HepG2 (cell line): ENCODE results near the gene TMEM14C. TPM values are rescaled to one million over a fixed set of nuclear protein-coding genes. Genes with fewer than 3 reads are reported as not detected.

ENCODE experiments used
- BHLHE40 ChIP-seq: IDR thresholded peaks from 2 replicates; pipeline ENCODE4 v1.6.1; 2011; ENCODE audit warnings: low read length, improper control_type of control experiment
- CHD2 ChIP-seq: IDR thresholded peaks from 2 replicates; pipeline ENCODE4 v1.6.1; 2011; ENCODE audit warnings: low read depth, low read length, improper control_type of control experiment
- FOSL1 ChIP-seq: sonication (generic); formaldehyde crosslinking; IDR thresholded peaks from 2 replicates; pipeline ENCODE4 v1.9.0; 2021; ENCODE audit warnings: missing genetic modification reagents, borderline replicate concordance
- JUNB ChIP-seq: sonication (generic); formaldehyde crosslinking; IDR thresholded peaks from 2 replicates; pipeline ENCODE4 v1.8.0; 2022; ENCODE audit warnings: missing genetic modification reagents, mild to moderate bottlenecking, borderline replicate concordance
- MED1 ChIP-seq: sonication (generic); formaldehyde crosslinking; IDR thresholded peaks from 2 replicates; pipeline ENCODE4 v1.4.0; 2020; ENCODE audit warnings: missing genetic modification reagents
- MTA3 ChIP-seq: sonication (generic); formaldehyde crosslinking; IDR thresholded peaks from 2 replicates; pipeline ENCODE4 v1.4.0; 2020; ENCODE audit warnings: missing genetic modification reagents
- NFATC3 ChIP-seq: sonication (generic); formaldehyde crosslinking; IDR thresholded peaks from 2 replicates; pipeline ENCODE4 v1.5.1; 2020; ENCODE audit warnings: mild to moderate bottlenecking, missing genetic modification reagents
- SAFB2 ChIP-seq: sonication (generic); formaldehyde crosslinking; IDR thresholded peaks from 2 replicates; pipeline ENCODE4 v1.5.1; 2020; ENCODE audit warnings: missing genetic modification reagents, low read depth, mild to moderate bottlenecking, borderline replicate concordance
- SNAPC5 ChIP-seq: sonication (generic); formaldehyde crosslinking; IDR thresholded peaks from 2 replicates; pipeline ENCODE4 v1.8.1; 2023; ENCODE audit warnings: mild to moderate bottlenecking, missing genetic modification reagents, borderline replicate concordance
- SP4 ChIP-seq: sonication (generic); formaldehyde crosslinking; IDR thresholded peaks from 2 replicates; pipeline ENCODE4 v1.8.1; 2023; ENCODE audit warnings: mild to moderate bottlenecking, missing genetic modification reagents
- TBX3 ChIP-seq: fragments of 450-650 bp; IDR thresholded peaks from 2 replicates; pipeline ENCODE4 v1.6.1; 2017; ENCODE audit warnings: antibody characterized with exemption, mild to moderate bottlenecking, inconsistent platforms, borderline replicate concordance
- TERF1 ChIP-seq: sonication (generic); formaldehyde crosslinking; IDR thresholded peaks from 2 replicates; pipeline ENCODE4 v1.8.0; 2022; ENCODE audit warnings: mild to moderate bottlenecking, missing genetic modification reagents, moderate library complexity
- TFAP4 ChIP-seq: sonication (generic); IDR thresholded peaks from 2 replicates; pipeline ENCODE4 v1.6.1; 2016; ENCODE audit warnings: low read depth, borderline replicate concordance
- TFDP2 ChIP-seq: sonication (generic); formaldehyde crosslinking; IDR thresholded peaks from 2 replicates; pipeline ENCODE4 v1.4.0; 2020; ENCODE audit warnings: missing genetic modification reagents
- ZBTB40 ChIP-seq, 2 experiments: fragments of 450-650 bp in 1 of 2; sonication (generic) in 1 of 2; formaldehyde crosslinking in 1 of 2; IDR thresholded peaks; 2 replicates each; pipeline versions ENCODE4 v1.6.1 to v1.8.0; 2016 to 2022; ENCODE audit warnings: antibody characterized with exemption in 1 of 2, mild to moderate bottlenecking in 1 of 2, missing genetic modification reagents in 1 of 2
- ZNF30 ChIP-seq: sonication (generic); formaldehyde crosslinking; IDR thresholded peaks from 2 replicates; pipeline ENCODE4 v1.5.0; 2020; ENCODE audit warnings: mild to moderate bottlenecking, missing genetic modification reagents
- ZNF589 ChIP-seq: sonication (generic); formaldehyde crosslinking; conservative IDR thresholded peaks from 2 replicates; pipeline ENCODE4 v1.8.0; 2022; ENCODE audit warnings: mild to moderate bottlenecking, moderate library complexity, missing genetic modification reagents
- ZSCAN30 ChIP-seq: sonication (generic); formaldehyde crosslinking; IDR thresholded peaks from 2 replicates; pipeline ENCODE4 v1.5.0; 2020; ENCODE audit warnings: mild to moderate bottlenecking, missing genetic modification reagents
- polyA plus RNA-seq, 8 experiments: library from polyadenylated mRNA; depleted of rRNA in 3 of 8; stranded (reverse) in 7 of 8; unstranded in 1 of 8; fragments of >200 nt; fragmentation: Illumina TruSeq in 4 of 8; extraction: Trizol in 4 of 8; gene quantifications; 2 replicates each; pipeline versions ENCODE4 v1.2.1 to v1.2.3, GENCODE V29; 2011 to 2016; ENCODE audit warnings: low read depth in 4 of 8, missing spikeins in 1 of 8, mixed read lengths in 1 of 8; ENCODE audit not compliant: insufficient read depth in 1 of 8
- total RNA-seq, 5 experiments: library from RNA; depleted of rRNA; stranded (reverse); fragments of >200 nt; fragmentation: Illumina TruSeq; extraction: Trizol; gene quantifications; 2 replicates each; pipeline ENCODE4 v1.2.3, GENCODE V29; 2016; ENCODE audit warnings: low read depth in 1 of 5

The TMEM14C gene
- total and polyA plus RNA-seq, 2 of the 13 experiments (the other 11 are each of a cell fraction or from before 2014, with no cell fraction given): 184 TPM

- TF ChIP-seq ZBTB40 (IDR thresholded peaks at IDR 0.05) (no peak), ZBTB40 (CRISPR knock-in tag; IDR thresholded peaks at IDR 0.05) (no peak), FOSL1 (CRISPR knock-in tag) (0 out of 2 replicates have a peak, but pooled peaks have one; percentile 4), ZSCAN30 (CRISPR knock-in tag) (no peak), CHD2 (no peak), TFAP4 (no peak), NFATC3 (CRISPR knock-in tag) (peak; percentile 21), MTA3 (CRISPR knock-in tag) (no peak), TERF1 (CRISPR knock-in tag) (no peak), SNAPC5 (CRISPR knock-in tag) (no peak), SAFB2 (CRISPR knock-in tag) (no peak), SP4 (no peak), MED1 (no peak), BHLHE40 (no peak), TBX3 (no peak), TFDP2 (CRISPR knock-in tag) (no peak), ZNF589 (0 out of 2 replicates have a peak, but pooled peaks have one; percentile 1), ZNF30 (CRISPR knock-in tag) (no peak), JUNB (CRISPR knock-in tag) (no peak)
Observed at GRCh38 chr6:10746915-10747250, 24.0 kb downstream of the TMEM14C start (continued).
